SU-DHL-6 (cell line): ENCODE results near the gene CCDC24.

Experiments
- CTCF ChIP-seq: fragments of 200-600 bp; sonication (generic); IDR thresholded peaks from one replicate; pipeline ENCODE4 v1.5.1; 2017; ENCODE audit warnings: antibody characterized with exemption, mild to moderate bottlenecking, low read length, moderate library complexity; ENCODE audit not compliant: insufficient read depth, poor library complexity, severe bottlenecking
- EZH2phosphoT487 ChIP-seq: fragments of 200-600 bp; sonication (generic), shearing (Covaris generic); conservative IDR thresholded peaks from 2 replicates; pipeline ENCODE4 v1.6.1; 2018; ENCODE audit warnings: mild to moderate bottlenecking, antibody characterized with exemption, low read length, moderate library complexity, mixed read lengths

- TF ChIP-seq CTCF (no peak), EZH2phosphoT487 (no peak)
Observed at GRCh38 chr1:44032170-44032790, 40.9 kb downstream of the CCDC24 start.
